GM12872 (cell line): ENCODE measurements around the gene AFG1L.

Experiments used
- CTCF ChIP-seq: IDR thresholded peaks from 3 replicates; pipeline ENCODE4 v1.5.1; 2011; ENCODE audit warnings: low read depth, mild to moderate bottlenecking, low read length, moderate library complexity; ENCODE audit not compliant: insufficient read depth

Gene AFG1L

GRCh38 chr6:108425428-108425827 is 130.6 kb downstream of the AFG1L start:
- TF ChIP-seq CTCF = no peak

- TF ChIP-seq CTCF = no peak
Measured at GRCh38 chr6:108432143-108432542, 137.3 kb downstream of the AFG1L start.

- TF ChIP-seq CTCF = no peak
Measured at GRCh38 chr6:108432792-108433191, 137.9 kb downstream of the AFG1L start.

GRCh38 chr6:108434222-108434621 is 139.4 kb downstream of the AFG1L start:
- TF ChIP-seq CTCF = no peak

GRCh38 chr6:108435391-108435790 is 140.5 kb downstream of the AFG1L start:
- no peak for TF ChIP-seq CTCF

- TF ChIP-seq CTCF = no peak
Measured at GRCh38 chr6:108436771-108437170, 141.9 kb downstream of the AFG1L start.

- TF ChIP-seq CTCF = no peak
Measured at GRCh38 chr6:108437821-108438220, 143.0 kb downstream of the AFG1L start.

GRCh38 chr6:108438918-108439317 is 144.1 kb downstream of the AFG1L start:
- TF ChIP-seq CTCF = no peak
